SKM-1 (cell line): Measurements from ENCODE around the gene DNAJA3.
"Not testable (repeated sequence)": the region's sequence is repeated elsewhere in the genome, so short reads cannot be mapped to it uniquely, and the experiment has no call there.

Experiments used
- DNase-seq: peaks from one replicate; lab custom pipeline; 2025; ENCODE audit not compliant: unreplicated experiment; lab: John Stamatoyannopoulos, UW

The DNAJA3 gene

DNA sequence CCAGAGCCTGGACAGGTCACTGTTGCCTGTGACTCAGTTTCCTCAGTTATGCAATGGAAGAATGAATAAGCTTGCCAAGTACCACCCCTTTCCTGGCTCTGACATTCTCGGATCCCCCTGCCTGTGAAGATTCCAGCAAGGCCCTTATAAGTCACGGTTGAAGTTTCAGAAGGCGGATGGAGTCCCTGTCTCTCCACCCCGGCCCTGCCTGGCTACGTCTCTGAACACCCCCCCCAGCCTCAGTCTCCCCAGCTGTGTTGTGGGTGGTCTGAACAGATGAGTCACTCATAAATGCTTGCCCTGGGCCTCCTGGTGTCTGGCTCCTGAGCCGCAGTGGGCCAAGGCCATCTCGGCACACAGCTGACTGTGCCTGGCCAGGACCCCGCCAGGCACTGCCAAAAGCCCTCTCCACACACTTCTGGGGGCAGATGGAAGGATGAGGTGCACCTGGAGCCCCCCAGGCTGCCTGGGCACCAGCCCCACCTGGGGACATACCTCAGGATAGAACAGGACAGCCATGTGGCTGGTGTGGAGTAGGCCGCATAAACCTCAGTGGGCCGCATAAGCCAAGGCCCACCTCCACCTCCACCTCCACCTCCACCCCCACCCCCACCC, 38.6 kb upstream of the DNAJA3 start:
- DNase-seq: no peak

DNA sequence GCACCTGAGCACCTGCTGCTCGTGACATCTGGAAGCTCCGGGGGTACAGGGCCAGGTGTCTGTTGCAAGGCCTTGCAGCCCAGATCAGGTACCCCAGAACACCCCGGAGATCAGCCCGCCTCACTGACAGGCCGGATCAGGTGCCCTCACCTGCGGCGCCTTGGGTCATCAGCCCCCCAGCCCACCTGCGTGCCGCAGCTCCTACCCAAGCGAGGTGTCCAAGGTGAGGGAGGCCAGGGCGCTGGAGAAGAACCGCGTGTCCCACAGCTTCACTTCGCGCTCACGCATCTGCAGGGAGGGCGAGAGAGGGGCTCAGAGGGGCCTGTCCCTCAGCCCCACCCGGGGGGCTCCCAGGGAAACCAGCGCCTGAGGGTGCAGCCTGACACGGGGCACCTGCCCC, 37.9 kb upstream of the DNAJA3 start:
- DNase-seq: no peak

DNA sequence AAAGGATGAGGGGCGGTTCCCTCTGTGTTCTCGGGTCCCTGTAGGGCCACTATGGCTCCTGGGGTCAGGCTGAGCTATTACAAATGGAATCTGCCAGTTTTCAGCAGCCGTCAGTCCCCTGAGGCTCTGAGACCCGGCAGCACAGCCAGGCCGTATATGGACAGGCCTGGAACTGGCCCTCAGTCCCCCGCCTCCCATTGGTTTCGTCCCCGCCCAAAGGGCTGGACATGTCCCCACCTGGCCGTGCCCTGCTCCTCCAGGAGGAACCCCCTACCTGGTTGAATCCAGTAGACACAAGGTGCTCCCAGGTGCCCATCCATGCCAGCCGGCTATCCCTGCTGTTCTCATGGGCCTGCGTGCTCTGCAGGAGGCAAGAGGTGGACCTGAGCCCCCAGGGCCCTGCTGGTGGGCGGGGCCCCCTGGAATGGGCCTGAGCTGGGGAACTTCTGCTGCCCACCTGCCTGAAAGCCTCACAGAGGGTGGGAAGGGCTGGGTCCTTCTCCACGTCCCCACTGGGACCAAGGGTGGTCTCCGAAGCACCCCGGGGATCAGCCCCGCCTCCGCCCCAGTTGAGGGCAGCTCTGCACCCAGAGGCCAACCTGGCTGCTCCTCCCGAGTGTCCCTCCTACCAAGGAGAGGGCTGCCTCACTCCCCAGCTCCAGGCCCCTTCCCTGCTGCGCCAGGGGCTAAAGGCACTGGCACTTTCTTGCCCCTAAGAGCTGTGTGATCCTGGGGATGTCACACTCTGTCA, 37.2 kb upstream of the DNAJA3 start:
- DNase-seq: no peak

DNA sequence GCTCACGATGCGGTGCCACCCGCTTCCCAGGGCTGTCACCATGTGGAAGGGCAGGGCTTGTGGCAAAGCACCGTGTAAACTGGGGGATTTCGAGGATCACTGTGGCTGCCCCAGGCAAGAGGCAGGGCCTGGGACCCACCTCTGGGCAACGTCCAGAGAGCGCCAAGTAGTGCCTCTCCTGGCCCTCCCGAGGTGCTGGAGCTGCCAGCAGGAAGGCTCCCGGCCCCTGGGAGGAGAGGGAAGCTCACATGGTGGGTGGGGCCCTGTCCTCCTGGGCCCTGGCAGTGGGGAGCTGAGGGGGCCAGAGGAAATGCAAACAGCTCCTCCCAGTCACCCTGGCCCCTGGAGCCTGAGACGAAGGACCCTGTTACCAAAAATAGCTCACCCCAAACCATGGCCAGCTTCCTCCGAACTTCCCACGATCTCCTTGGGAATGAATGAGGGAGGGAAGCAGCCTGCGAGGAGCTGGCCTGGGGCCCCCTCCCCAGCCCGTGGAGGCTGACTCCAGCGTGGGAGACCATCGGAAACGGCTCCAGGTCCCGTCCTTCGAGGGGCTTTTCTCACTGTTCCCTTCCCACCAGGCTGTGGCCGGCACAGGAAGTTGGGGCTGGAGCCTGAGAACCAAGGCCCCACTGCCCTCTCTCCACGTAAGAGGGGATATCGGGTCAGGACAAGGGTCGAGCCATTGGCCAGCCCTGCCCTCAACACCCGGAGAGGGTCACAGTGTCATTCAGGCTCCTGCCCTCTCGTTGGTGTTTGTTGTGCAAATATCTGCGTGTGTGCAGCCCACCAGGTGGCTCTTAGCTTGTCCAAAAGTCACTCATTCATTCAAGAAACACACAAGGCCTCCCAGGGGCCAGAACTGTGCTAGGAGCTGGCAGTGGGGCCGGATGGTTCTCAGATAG, 36.4 kb upstream of the DNAJA3 start:
- no peak for DNase-seq

DNA sequence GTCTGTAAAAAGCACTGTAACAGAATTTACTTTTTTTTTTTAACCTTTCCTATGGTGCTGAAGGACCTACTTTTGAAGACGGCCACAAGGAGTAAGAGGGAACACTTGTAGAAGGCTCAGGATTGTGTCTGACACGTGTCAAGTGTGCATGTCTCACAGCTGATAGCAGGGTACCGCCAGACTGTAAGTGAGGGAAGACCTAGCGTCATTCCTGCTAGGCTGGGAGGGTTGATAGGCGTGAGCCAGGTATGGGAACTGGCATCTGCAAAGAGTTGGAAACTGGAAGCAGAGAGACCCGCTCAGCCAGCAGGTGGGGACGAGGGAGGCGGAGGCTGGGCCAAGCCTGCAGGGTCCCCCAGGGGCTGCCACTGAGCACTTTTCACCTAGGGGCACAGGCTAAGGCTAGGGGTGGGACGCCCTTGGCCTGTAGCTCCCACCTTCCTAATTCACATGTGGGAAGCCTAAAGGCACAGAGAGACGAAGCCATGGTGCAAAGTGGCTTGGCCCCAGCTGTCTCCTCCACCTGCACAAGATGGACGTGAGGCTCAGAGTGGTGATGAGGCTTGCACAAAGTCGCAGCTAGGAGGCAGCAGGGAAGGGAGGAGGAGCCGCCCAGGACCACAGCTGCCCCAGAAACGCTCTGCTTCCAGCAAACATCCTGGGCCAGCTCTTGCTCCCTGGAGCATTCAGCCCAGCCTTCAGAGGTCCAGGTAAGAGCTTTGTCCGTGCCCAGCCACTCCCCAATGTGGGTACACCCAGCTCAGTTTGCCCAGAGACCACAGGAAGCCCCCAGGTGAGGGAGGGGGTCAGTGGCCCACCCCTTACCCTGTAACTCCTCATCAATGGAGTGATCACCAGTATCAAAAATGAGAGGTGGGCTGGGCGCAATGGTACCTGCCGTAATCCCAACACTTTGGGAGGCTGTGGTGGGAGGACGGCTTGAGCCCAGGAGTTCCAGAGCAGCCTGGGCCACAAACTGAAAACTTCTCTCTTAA, 35.1 kb upstream of the DNAJA3 start:
- DNase-seq: no peak

DNA sequence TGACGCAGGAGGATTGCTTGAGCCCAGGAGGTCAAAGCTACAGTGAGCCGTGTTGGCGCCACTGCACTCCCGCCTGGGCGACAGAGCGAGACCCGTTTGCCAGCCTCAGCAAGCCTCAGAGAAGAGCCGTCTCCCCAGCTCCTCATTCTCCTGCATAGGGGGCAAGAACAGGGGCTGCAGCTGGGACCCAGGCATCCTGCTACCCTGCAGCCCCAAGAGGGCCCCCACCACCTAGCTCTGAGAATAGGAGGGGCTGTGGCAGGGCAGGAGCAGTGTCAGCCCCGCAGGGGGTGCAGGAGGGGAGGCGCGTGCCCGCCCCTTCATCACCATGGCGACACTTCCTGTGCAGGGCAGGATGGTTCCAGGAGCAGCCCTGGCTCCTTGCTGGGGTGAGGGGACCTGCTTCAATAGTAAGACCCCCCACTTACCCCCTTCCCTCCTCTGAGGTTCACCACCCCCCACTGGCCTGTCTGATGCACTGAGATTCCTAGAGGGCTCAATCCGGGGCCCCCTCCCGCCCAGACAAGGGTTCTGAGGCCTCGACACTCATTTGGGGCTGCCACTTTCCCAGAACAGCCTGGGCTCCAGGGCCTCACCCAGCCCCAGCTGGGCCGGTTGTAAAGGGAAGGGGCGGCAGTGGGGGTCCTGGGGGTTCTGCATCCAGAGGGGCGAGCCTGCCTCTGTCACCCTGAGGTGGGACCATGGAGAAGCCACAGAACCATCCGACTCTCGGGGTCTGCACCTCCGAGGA, 33.9 kb upstream of the DNAJA3 start:
- DNase-seq: no peak

DNA sequence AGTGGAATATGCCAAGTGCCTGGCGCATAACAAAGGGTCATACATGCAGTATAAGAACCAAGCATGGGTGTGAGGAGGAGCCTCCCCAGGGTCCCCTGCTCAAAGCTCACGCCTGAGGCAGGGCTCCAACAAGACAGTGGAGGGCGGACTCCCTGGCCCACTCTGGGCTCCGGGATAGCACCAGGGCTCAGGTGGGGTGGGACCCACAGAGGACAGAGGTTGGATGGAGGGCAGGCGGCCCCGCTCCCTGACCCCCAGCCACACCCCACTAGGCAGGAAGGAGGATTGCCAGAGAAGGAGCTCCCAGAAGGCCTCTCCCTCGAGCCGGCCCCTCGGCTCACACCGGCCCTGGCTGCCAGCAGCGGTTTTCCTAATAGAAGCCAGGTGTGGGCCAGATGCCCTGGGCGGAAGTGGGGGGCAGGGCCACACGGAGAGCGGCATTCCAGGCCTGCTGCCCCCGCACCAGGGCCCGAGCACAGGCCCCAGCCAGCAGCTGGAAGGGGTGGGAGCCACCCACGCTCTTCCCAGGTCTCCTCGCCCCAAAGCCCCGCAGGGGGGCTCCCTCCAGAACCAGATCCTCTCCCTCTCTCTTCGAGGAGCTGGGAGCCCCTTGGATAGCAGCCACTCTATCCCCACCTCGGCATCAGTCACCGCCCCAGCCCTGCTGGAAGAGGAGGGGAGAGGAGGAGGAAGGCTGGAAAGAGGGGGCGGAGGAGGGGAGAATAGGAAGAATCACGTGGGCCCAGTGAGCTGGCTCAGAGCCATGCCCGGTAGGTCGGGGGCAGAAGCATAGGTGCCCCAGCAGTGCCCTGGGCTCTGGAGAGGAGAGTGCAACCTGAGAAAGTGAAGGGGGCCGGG, 33.1 kb upstream of the DNAJA3 start:
- no peak for DNase-seq

DNA sequence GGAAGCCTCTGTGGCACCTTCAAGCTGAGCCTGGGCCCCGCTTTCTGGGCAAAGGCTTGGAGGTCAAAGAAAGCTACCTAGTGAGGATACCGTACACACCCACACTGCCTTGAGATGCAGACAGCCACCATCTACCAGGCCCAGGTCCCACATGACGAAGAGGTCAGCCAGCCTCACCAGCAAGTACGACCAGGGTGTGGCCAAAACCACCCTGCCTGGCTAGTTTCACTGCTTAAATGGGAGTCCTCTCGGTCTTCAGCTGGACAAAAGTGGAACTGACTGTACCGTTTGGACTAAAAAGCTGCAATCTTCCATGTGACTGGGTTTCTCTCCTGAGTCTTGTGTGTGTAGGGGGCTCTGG, 32.4 kb upstream of the DNAJA3 start:
- no peak for DNase-seq

DNA sequence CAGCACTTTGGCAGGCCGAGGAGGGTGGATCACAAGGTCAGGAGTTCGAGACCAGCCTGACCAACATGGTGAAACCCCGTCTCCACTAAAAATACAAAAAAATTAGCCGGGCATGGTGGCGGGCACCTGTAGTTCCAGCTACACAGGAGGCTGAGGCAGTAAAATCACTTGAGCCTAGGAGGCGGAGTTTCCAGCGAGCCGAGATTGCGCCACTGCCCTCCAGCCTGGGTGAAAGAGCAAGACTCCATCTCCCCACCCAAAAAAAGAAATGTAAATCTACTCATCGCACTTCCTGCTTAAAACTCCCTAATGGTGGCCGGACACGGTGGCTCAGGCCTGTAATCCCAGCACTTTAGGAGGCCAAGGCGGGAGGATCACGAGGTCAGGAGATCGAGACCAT, 31.8 kb upstream of the DNAJA3 start:
- DNase-seq: not testable (repeated sequence)

DNA sequence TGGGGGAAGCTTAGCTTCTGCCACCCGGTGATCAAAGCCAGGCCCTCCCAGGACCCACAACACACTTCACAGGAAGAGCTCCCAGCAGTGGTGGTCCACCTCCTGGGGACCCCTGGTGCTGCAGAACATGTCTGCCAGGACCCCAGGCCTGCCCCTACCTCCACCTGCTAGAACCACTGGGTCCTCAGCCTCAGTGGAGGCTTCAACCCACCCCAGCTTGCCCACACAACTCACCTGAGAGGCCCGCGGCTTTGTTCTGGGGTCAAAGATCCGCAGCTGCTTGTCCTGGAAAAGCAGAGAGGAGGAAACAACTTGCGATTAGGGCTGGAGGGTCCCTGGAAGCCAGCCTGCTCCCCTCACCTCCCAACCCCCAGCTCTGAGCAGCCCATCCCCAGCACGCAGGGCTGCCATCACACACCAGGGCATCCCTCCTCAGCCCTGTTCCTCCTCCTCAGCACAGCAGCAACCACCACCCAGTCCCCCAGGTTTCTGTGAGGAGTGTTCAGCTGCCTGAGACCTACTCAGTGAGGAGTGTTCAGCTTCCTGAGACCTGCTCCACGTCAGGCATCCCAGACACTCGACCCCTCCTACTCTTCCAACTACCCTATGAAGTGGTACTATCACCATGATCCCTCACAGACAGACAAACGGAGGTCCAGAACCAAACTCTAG, 30.5 kb upstream of the DNAJA3 start:
- no peak for DNase-seq

DNA sequence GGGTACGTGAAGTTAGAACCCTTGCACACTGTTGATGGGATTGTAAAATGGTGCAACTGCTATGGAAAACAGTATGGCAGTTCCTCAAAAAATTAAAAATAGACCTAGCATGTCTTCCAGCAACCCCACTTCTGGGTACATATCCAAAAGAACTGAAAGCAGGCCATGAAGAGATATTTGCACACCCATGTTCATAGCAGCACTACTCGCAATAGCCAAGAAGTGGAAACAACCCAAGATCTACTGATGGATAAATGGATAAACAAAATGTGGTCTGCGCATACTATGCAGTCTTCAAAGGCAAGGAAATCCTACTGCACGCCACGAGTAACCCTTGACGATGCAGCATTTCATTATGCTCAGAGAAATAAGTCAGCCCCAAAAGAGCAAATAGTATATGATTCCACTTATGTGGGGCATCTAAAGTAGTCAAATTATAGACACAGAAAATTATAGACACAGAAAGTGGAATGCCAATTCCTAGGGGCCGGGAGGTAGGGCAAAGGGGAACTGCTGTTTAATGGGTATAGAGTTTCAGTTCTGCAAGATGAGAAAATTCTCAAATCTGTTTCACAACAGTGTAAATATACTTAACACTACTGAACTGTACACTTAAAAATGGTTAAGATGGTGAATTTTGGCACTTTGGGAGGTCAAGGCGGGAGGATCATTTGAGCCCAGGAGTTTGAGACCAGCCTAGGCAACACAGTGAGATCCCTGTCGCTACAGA, 26.5 kb upstream of the DNAJA3 start:
- no peak for DNase-seq

DNA sequence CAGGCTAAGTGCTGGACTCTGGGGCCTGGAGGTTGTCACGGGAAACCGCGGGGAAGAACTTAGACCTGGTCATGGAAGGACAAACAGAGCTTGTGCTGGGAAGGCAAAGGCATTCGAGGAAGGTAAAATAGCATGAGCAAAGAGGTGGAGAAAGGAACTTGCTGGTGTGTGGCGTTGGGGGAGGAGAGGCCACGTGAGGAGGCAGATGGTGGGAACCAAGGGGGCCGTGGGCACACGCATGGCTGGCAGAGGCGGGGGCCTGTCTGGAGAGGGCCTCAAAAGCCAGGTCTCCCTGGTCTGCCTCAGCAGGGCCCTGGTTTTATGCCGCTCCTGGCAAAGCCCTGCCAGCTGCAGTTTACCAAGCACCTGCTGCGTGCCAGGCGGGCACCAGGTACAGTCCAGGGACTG, 24.6 kb upstream of the DNAJA3 start:
- no peak for DNase-seq

DNA sequence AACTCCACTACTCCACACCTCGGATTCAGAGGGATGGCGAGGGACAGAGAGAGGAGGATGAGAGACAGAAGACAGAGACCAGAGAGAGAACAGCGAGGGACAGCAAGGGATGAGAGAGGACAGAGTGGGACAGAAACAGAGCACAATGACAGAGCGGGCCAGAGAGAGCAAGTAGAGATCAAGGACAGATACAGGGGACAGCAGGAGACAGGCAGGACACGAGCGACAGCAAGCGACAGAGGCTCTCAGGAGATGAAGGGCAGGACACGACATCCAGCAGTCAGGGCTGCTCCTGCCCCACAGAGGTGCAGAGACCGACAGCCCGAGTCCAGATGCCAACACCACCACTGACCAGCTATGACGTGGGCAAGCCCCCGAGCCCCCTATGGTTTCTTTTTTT, 24.2 kb upstream of the DNAJA3 start:
- DNase-seq: no peak

DNA sequence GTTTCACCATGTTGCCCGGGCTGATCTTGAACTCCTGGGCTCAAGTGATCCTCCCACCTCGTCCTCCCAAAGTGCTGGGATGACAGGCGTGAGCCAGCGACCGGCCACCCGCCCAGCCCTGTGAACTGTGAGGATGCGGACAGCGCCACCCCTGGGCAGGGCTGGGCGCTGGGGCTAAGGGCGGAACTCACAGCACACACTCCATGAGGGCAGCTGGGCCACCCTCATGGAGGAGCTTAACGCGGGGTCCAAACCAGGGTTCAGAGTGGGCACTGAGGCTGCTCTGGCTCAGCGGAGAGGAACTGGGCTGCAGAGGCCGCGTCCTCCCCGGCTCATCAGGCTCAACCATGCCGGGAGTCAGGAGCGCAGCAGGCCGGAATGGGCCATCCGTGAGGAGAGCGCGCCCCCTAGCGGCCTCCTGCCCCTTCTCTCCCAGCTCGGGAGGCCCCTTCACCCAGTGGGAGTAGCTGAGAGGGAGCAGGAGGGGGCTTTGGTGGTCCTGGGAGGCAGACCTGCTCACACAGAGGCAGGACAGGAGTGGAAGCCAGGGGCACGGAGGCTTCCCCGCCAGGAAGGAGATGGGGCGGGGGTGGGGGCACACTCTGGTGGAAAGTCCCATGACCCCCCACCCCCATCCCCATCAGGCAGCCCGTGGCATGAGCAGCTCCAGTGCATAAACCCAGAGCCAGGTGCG, 23.1 kb upstream of the DNAJA3 start:
- DNase-seq: no peak

DNA sequence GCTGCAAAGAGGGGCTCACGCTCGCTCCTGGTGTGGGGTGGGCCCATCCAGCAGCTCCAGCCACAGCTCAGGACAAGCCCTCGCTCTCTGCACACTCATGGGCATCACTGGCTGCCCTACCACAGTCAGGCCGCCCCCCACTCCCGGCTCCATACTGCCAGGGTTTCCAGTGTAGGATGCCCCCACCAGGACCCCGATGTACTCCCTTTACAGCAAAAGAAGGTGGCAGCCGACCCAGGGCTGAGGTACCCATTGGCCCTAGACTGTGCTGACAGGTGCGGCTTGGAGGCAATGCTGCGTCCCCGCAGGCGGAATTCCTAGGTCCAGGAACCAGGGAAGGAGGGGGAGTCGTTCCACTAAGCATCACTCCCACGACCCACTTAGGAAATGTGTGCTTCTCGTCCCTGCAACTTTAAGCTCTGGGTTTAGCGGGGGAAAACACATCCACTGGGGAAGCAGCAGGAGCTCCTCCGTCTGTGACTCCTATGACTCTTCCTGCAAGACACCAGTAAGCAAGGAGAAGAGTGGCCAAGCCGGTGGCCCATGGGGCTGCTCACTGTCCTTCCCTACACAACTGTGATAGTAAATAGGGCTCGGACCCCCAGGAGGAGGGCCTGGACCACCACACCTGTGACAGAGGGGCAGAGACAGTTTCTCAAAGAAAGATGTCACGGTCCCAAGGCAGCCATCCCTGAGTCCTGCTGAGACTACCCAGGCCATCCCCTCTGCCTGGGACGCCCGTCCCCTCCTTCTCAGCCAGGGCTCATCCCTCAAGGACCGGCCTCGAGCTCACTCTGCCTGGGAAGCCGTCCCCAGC, 22.3 kb upstream of the DNAJA3 start:
- DNase-seq: no peak

DNA sequence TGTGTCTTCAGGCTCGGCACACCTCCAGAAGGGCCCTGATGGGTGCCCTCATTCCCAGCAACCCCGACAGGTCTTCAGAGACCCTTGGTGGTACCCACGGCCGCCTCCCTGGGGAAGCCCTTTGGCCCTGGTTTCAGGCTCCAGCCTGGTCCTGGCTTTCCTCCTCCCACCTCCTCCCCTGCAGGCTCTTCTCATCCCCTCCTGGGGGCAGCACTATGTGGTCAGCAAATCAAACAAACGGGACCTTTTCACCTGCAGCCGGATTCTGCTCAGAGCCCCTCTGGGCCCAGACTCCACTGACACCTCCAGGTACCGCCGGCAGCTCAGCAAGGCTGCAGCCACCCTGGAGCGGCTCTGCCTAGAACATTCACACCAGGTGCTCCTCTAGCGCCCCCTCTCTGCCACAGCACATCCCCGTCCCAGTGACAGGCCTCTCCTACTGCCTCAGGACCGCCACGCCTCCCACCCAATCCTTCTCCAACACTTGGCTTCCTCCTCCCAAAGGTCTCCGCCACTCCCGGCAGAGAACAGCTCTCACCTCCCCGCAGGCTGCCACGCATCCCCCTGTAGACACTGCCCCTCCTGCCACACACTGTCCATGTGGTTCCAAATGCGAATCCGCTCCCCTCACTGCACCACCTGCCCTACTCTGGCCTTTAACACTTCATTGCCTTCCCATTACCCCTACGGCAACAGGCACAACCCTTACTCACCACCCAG, 21.3 kb upstream of the DNAJA3 start:
- peak; percentile 33 for DNase-seq
